Activated CD8-positive, alpha-beta memory T cell treated with anti-CD3 and anti-CD28 coated beads, Interleukin-2, amount 10 ng/mL, durations not matched to agents 7 days and 5 days (primary cell): ENCODE results near the gene MEIS2. TPM values are rescaled to one million over a fixed set of nuclear protein-coding genes. Genes with fewer than 3 reads are reported as not detected.

Experiments
- ATAC-seq: fragments of 150-1000 bp; cut with Tn5 transposase; one replicate; pipeline ENCODE4 v1.10.0; 2021; ENCODE audit warnings: moderate library complexity
- CTCF ChIA-PET: fragments of 350-600 bp; sonication (Branson Sonifier 250); formaldehyde crosslinking; loops from one replicate; lab custom pipeline; 2021; ENCODE audit warnings: antibody characterized with exemption; lab: Charles Lee
- DNase-seq: peaks from one replicate; pipeline ENCODE4 v3.0.0-alpha.2; 2020
- H3K27ac Mint-ChIP-seq: one replicate; pipeline ENCODE4 v1.8.0; 2021; ENCODE audit warnings: mild to moderate bottlenecking, mixed read lengths
- H3K27me3 Mint-ChIP-seq: one replicate; pipeline ENCODE4 v1.8.0; 2021; ENCODE audit warnings: mixed read lengths
- H3K36me3 Mint-ChIP-seq: one replicate; pipeline ENCODE4 v1.8.0; 2021; ENCODE audit warnings: mild to moderate bottlenecking, mixed read lengths
- H3K4me1 Mint-ChIP-seq: one replicate; pipeline ENCODE4 v1.8.0; 2021; ENCODE audit warnings: mixed read lengths
- H3K4me3 Mint-ChIP-seq: one replicate; pipeline ENCODE4 v1.8.0; 2021; ENCODE audit warnings: mild to moderate bottlenecking, moderate library complexity, mixed read lengths
- H3K9me3 Mint-ChIP-seq: one replicate; pipeline ENCODE4 v1.8.0; 2022; ENCODE audit warnings: low read depth, mixed read lengths
- total RNA-seq, 2 experiments: library from RNA; stranded (reverse); gene quantifications; one replicate each; pipeline ENCODE4 v1.2.3, GENCODE V29; 2021

MEIS2 gene
- total RNA-seq, 2 experiments from 2014 or later: 0.07 TPM; not detected in 1

DNA sequence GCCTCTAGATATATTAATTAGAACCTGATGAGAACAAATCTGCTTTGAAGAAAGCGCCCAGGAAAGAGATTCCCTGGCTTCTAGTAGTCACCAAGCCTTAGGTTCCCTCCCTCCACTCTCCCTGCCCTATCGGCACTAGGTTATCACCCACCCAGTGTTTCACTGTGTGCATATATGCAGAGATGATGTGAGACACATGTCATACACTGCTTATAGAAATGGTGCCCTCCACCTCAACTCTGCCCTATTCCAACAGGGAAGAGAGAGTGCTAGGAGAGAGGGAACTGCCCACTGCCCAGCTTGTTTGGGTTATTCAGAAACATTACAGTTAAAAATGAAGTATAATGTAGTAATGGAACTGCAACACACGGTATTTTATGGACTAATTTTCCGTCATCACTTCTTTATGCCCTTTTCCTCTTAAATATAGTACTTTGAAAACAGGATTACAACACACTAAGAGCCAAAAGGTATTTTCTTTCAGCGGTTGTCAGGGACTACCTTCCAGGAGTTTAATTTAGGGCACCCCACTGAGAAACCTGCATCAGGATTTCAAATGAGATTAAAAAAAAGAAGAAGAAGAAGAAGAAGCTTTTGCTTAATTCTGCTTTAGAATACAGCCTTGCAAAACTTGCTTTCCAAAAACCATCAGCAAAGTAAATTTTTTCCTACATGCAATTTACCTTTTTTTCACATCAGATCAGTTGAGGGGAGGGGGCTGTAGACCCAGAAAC is 55.3 kb downstream of the MEIS2 start:
- DNase-seq (no peak), ATAC-seq (no peak)
- Mint-ChIP-seq H3K4me1 (no peaks in the 10 kb centered on the region), H3K4me3 (no peak overlapping the region), H3K27ac (no peak overlapping the region), H3K9me3 (no peaks in the 10 kb centered on the region), H3K36me3 (no peaks in the 10 kb centered on the region), H3K27me3 (no peaks in the 10 kb centered on the region)
- CTCF ChIA-PET: no interaction called here

- DNase-seq: no peak
- Mint-ChIP-seq H3K9me3 (no peaks in the 10 kb centered on the region), H3K4me1 (no peaks in the 10 kb centered on the region), H3K27me3 (no peaks in the 10 kb centered on the region), H3K4me3 (no peak overlapping the region), H3K27ac (no peak overlapping the region), H3K36me3 (no peaks in the 10 kb centered on the region)
- CTCF ChIA-PET: no interaction called here
- ATAC-seq: no peak
These were observed 58.5 kb downstream of the MEIS2 start for GRCh38 chr15:37041836-37042235.

DNA sequence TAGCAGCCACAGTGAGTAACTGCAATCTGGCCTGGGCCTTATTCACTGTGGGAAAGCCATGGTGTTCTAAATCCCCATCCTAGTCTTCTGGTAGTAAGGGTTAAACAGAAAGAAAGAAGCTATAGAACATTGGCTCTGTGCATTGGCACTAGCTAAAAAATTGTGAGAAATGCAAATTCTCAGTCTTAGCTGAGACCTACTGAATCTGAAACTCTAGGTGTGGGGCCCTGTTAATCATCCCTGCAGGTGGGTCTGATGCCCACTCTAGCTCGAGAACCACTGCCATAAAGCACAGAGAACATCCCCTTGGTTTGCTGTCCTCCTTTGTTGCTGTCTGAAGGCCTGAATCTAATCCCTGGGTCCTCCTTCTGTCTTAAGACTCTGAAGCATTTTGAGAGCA is 59.3 kb downstream of the MEIS2 start:
- H3K27ac Mint-ChIP-seq: no peak overlapping the region
- H3K36me3 Mint-ChIP-seq: no peaks in the 10 kb centered on the region
- H3K4me3 Mint-ChIP-seq: no peak overlapping the region
- no peaks in the 10 kb centered on the region for H3K27me3 Mint-ChIP-seq
- ATAC-seq (no peak), DNase-seq (no peak)
- H3K9me3 Mint-ChIP-seq: no peaks in the 10 kb centered on the region
- CTCF ChIA-PET: no interaction called here
- H3K4me1 Mint-ChIP-seq: no peaks in the 10 kb centered on the region

- DNase-seq: no peak
- no peaks in the 10 kb centered on the region for H3K9me3 Mint-ChIP-seq
- H3K36me3 Mint-ChIP-seq: no peaks in the 10 kb centered on the region
- H3K27me3 Mint-ChIP-seq: no peaks in the 10 kb centered on the region
- no peaks in the 10 kb centered on the region for H3K4me1 Mint-ChIP-seq
- ATAC-seq: no peak
- no peak overlapping the region for H3K27ac Mint-ChIP-seq
- CTCF ChIA-PET: no interaction called here
- H3K4me3 Mint-ChIP-seq: no peak overlapping the region
These were observed 60.1 kb downstream of the MEIS2 start for GRCh38 chr15:37040072-37040742.

DNA sequence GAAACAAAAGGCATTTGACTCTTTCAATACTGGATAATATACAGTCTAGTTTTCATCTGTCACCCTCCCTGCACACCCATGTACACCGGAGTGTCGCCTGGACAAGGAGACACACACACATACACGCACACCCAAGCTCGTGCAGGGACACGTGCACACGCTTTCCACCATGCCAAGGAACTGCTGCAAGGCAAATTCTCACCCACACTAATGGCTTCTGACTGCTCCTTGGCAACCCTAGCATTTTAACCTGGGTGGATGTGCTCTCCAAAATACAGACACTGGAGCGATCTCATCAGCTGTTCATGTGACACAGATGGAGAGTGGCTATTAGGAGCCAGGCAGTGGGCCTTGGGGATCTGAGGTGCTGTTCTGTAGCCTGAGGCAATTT is 61.6 kb downstream of the MEIS2 start:
- ATAC-seq (no peak), DNase-seq (no peak)
- Mint-ChIP-seq H3K9me3 (no peaks in the 10 kb centered on the region), H3K27me3 (no peaks in the 10 kb centered on the region), H3K4me1 (no peaks in the 10 kb centered on the region), H3K4me3 (no peak overlapping the region), H3K27ac (no peak overlapping the region), H3K36me3 (no peaks in the 10 kb centered on the region)
- CTCF ChIA-PET: no interaction called here

GRCh38 chr15:37037850-37038715 is 62.3 kb downstream of the MEIS2 start:
- no peak overlapping the region for H3K27ac Mint-ChIP-seq

DNA sequence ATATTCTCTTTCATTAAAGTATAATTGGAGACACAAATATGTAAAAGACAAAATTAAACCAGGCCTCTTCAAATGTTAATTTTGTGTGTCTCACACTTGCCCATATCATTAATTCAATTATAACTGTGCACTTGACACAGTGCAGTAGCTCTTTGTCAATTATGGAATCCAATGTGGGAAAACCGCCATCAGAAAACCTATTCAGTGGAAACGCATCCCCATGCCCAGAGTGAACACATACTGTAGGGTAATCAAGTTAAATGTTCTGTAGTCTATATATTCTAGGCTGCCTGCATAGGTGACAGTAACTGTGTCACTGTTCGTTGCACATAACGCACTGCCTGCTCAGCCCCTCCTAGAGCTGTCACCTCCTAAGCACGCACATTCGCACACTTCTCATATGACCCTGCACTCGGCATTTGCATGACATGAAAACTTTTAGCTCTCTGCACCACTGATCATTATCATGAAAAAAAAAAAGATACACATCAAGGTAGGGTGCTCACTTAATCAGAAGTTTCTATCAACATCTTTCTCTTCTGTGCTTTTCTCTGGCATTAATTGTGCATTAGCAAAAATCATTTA is 63.2 kb downstream of the MEIS2 start:
- CTCF ChIA-PET: no interaction called here
- ATAC-seq (no peak), DNase-seq (no peak)
- Mint-ChIP-seq H3K4me1 (no peaks in the 10 kb centered on the region), H3K27ac (no peak overlapping the region), H3K36me3 (no peaks in the 10 kb centered on the region), H3K27me3 (no peaks in the 10 kb centered on the region), H3K4me3 (no peak overlapping the region), H3K9me3 (no peaks in the 10 kb centered on the region)

More at GRCh38 chr15:37037850-37038715, 62.3 kb downstream of the MEIS2 start:
- no peak for DNase-seq
- no peak for ATAC-seq
- Mint-ChIP-seq H3K4me3 (no peak overlapping the region), H3K36me3 (no peaks in the 10 kb centered on the region), H3K4me1 (no peaks in the 10 kb centered on the region), H3K27me3 (no peaks in the 10 kb centered on the region), H3K9me3 (no peaks in the 10 kb centered on the region)
- CTCF ChIA-PET: no interaction called here

DNA sequence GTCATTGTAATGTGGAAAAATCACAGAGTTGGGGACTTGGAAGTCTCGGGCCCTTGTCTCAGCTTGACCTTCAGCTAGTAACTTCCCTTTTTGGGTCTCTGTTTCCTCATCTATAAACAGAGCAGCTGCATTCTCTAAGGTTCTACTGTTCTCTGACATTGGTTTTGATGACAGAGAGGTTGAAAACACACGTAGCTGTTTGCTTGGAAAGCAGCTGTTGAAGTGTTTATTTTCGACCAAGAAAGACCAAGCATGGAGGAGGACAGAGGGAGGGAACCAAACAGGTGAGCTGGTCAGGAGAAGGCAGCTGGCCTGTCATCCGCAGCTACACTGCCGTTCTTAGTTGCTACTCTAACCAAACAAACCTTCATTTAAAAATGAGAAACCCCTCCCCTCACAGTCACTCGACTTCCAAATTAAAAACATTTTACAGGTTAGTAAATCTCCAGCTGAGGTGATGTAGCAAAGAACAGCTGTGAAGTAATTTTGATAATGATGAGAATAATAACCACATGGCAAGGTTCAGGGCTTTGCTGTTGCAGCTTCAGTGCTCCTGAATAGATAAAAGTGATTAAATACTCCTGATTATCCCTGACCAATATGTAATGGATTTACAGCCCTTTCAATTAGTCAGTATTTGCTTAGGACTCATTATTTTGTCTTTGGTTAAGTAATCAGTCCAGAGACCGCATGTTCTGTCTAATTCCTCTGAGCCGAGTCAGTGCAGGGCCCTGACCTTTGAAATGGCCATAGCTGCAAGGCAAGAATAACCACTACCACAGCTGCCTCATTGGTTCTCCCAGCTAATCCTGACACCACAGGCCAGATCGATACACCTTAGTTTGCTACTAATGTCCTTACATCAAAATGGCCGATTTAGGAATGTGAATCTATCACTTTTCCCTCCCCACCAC is 65.3 kb downstream of the MEIS2 start:
- Mint-ChIP-seq H3K36me3 (no peaks in the 10 kb centered on the region), H3K27me3 (no peaks in the 10 kb centered on the region), H3K9me3 (no peaks in the 10 kb centered on the region), H3K4me3 (no peak overlapping the region), H3K27ac (no peak overlapping the region), H3K4me1 (no peaks in the 10 kb centered on the region)
- ATAC-seq (no peak), DNase-seq (no peak)
- CTCF ChIA-PET: no interaction called here

DNA sequence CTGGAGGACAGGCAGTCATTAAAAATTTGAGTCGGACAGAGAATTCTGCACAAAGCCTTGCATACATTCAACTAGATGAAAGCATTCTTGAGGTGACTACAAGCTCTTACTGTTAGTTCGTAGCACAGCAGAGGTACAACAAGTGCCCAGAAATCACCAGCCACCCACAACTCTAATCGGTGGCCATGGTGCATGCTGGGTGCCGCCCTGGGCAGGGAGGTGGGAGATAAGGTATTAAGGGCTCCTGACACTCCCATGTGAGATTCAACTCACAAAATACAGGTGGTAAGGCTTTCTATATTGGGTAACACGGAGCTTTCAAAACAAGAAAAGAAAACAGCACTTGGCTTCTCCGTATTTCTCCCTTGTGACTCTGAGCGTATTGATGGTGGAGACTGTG is 66.0 kb downstream of the MEIS2 start:
- no peak overlapping the region for H3K4me3 Mint-ChIP-seq
- DNase-seq (no peak), ATAC-seq (no peak)
- no peaks in the 10 kb centered on the region for H3K4me1 Mint-ChIP-seq
- no peaks in the 10 kb centered on the region for H3K27me3 Mint-ChIP-seq
- CTCF ChIA-PET: no interaction called here
- H3K9me3 Mint-ChIP-seq: no peaks in the 10 kb centered on the region
- no peak overlapping the region for H3K27ac Mint-ChIP-seq
- no peaks in the 10 kb centered on the region for H3K36me3 Mint-ChIP-seq

- no peaks in the 10 kb centered on the region for H3K4me1 Mint-ChIP-seq
- no peaks in the 10 kb centered on the region for H3K36me3 Mint-ChIP-seq
- H3K27ac Mint-ChIP-seq: no peak overlapping the region
- ATAC-seq: no peak
- no peaks in the 10 kb centered on the region for H3K27me3 Mint-ChIP-seq
- no peak for DNase-seq
- CTCF ChIA-PET: no interaction called here
- no peak overlapping the region for H3K4me3 Mint-ChIP-seq
- no peaks in the 10 kb centered on the region for H3K9me3 Mint-ChIP-seq
These were observed 68.1 kb downstream of the MEIS2 start for GRCh38 chr15:37032091-37032775.

GRCh38 chr15:37031198-37031597 is 69.2 kb downstream of the MEIS2 start:
- Mint-ChIP-seq H3K4me1 (no peaks in the 10 kb centered on the region), H3K36me3 (no peaks in the 10 kb centered on the region), H3K27ac (no peak overlapping the region), H3K9me3 (no peaks in the 10 kb centered on the region), H3K27me3 (no peaks in the 10 kb centered on the region), H3K4me3 (no peak overlapping the region)
- CTCF ChIA-PET: no interaction called here
- no peak for ATAC-seq
- DNase-seq: no peak

DNA sequence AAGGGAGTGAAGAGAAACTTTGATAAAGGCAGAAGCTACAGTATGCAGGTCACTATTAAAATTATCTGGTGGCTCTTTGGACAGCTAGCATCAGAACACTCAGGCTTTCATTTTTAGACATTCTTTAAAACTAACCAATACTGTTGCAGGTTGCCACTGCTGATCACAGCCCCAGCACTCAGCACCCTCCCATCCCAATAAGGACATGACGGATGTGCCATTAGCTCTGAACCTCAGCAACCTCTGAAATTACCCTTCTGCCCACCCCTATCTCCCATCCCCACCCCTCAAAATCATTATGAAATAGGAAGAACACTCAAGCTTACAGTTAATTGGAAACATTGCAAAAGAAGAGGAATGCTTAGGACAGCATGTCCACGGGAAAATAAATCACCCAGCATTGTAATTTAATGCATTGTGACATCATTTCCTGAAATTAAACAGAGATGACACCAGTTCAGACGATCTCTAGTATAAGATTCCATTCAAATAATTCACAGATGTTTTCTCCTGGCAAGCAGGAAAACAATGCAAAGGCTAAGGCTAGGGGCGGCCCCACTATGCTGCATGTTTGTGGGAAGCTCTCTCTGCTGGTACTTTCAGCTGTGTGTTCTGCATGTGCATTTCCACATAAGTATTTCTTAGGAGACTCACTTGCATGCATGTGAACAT is 71.6 kb downstream of the MEIS2 start:
- ATAC-seq: no peak

More for the DNA sequence above, 71.6 kb downstream of the MEIS2 start:
- H3K27ac Mint-ChIP-seq: no peak overlapping the region
- H3K9me3 Mint-ChIP-seq: no peaks in the 10 kb centered on the region
- CTCF ChIA-PET: no interaction called here
- no peaks in the 10 kb centered on the region for H3K36me3 Mint-ChIP-seq
- H3K4me1 Mint-ChIP-seq: no peaks in the 10 kb centered on the region
- no peak overlapping the region for H3K4me3 Mint-ChIP-seq
- no peak for DNase-seq
- no peaks in the 10 kb centered on the region for H3K27me3 Mint-ChIP-seq
